Measurements from ENCODE around the gene CBFA2T3. TPM values are rescaled to one million over a fixed set of nuclear protein-coding genes. Genes with fewer than 3 reads are reported as not detected.

The CBFA2T3 gene
- total RNA-seq, 4 donors from 2014 or later, result 0.95 to 7.3 (median 3.3) TPM

DNA sequence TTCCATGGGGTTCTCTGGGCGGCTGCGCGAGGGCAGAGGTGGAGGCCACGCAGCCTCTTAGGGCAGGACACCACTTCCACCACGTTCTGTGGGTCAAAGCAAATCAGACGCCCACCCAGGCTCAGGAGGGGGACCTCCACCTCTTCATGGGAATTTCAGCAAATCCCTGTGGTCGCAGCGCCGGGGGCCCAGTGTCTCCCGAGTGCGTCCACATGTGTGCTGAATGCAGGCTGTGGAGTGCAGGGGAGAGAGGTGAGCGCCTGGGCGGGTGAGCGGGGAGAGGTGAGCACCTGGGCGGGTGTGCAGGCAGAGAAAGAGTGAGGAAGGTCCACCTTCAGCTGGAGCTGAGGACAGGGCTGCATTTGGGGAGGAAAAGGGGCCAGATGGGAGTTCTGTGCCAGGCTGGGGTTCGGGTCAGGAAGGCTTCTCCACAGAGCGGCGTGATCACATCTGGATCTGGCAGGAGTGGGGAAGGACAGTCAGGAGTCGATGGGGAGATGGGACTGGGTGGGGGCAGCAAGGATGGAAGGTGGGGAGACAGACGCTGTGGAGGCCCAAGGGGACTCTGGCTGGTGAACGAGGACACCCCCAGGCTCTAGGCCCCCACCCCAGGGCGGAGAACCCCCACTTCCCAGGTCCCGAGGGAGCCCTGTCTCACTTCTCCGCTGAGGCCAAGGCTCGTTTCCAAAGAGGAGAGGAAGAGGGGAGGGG lies 36.8 kb upstream of the CBFA2T3 start:
- no peak overlapping the region for H3K27ac ChIP-seq
- intact Hi-C loops (cut with DNase I; ENCODE audit: low total_unique reads) (no loop called here), in situ Hi-C loops (cut with MboI; ENCODE audit: low sequenced_read_pairs in 4 of 4) (no loop called here)
- H3K27me3 ChIP-seq, result peaks cover 13 to 24% (median 16%) of the 10 kb centered on the region in 3 donors
- ATAC-seq (no peak), DNase-seq (no peak)
- H3K4me3 ChIP-seq, result no peak overlapping the region
- no peaks in the 10 kb centered on the region for H3K36me3 ChIP-seq
- TF ChIP-seq POLR2A (IDR thresholded peaks at IDR 0.05), result no peak
- TF ChIP-seq, protein P1, sequence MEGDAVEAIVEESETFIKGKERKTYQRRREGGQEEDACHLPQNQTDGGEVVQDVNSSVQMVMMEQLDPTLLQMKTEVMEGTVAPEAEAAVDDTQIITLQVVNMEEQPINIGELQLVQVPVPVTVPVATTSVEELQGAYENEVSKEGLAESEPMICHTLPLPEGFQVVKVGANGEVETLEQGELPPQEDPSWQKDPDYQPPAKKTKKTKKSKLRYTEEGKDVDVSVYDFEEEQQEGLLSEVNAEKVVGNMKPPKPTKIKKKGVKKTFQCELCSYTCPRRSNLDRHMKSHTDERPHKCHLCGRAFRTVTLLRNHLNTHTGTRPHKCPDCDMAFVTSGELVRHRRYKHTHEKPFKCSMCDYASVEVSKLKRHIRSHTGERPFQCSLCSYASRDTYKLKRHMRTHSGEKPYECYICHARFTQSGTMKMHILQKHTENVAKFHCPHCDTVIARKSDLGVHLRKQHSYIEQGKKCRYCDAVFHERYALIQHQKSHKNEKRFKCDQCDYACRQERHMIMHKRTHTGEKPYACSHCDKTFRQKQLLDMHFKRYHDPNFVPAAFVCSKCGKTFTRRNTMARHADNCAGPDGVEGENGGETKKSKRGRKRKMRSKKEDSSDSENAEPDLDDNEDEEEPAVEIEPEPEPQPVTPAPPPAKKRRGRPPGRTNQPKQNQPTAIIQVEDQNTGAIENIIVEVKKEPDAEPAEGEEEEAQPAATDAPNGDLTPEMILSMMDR (IDR thresholded peaks at IDR 0.05 in 4 of 5, conservative IDR thresholded peaks at IDR 0.05 in 1 of 5), result no peak
- H3K9me3 ChIP-seq, result no peaks in the 10 kb centered on the region
- no peaks in the 10 kb centered on the region for H3K4me1 ChIP-seq

DNA sequence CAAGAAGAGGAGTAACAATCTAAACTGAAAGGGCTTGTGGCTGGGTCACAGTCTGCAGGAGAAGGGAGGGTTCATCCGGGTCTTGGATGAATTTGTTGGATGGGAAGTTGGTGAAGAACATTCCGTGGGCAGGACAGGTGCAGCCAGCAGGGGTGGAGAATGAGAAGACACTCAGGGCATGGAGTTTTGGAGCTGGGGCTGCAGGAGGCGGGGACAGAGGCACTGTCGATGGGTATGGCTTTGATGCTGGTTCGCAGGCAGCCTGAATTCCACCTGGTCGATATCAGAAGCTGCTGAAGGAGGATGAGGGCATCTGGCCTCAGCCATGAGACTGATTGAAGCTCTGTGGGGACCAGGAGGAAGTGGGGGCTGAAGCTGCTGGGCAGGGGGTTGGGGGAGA lies 36.1 kb upstream of the CBFA2T3 start:
- intact Hi-C loops (cut with DNase I; ENCODE audit: low total_unique reads) (no loop called here), in situ Hi-C loops (cut with MboI; ENCODE audit: low sequenced_read_pairs in 4 of 4) (no loop called here)
- Histone ChIP-seq H3K36me3 (no peaks in the 10 kb centered on the region), H3K4me1 (no peaks in the 10 kb centered on the region), H3K9me3 (no peaks in the 10 kb centered on the region), H3K4me3 (no peak overlapping the region), H3K27ac (no peak overlapping the region), H3K27me3 (peaks cover 10 to 21% (median 13%) of the 10 kb centered on the region in 3 donors)
- TF ChIP-seq POLR2A (IDR thresholded peaks at IDR 0.05), result no peak
- TF ChIP-seq, protein P1 (IDR thresholded peaks at IDR 0.05 in 4 of 5, conservative IDR thresholded peaks at IDR 0.05 in 1 of 5), result no peak
- ATAC-seq (no peak), DNase-seq (no peak)

DNA sequence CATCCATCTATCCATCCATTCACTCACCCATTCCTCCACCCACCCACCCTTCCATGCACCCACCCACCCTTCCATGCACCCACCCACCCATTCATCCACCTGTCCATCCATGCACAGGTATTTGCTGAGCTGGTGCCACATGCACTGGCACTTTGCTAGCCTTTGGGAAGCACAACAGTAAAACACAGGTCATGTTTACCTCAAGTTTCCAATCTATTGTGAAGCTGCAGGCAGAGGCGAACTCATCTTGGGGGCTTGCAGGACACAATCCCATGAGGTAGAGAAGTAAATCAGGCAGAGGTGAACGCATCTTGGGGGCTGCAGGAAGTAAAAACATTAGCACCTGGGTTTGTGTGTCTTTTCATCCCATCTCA lies 35.6 kb upstream of the CBFA2T3 start:
- Histone ChIP-seq H3K36me3 (no peaks in the 10 kb centered on the region), H3K27me3 (peaks cover 10 to 21% (median 13%) of the 10 kb centered on the region in 3 donors), H3K27ac (no peak overlapping the region), H3K9me3 (no peaks in the 10 kb centered on the region), H3K4me3 (no peak overlapping the region), H3K4me1 (no peaks in the 10 kb centered on the region)
- ATAC-seq (no peak), DNase-seq (no peak)
- no peak for TF ChIP-seq POLR2A (IDR thresholded peaks at IDR 0.05)
- TF ChIP-seq, protein P1 (IDR thresholded peaks at IDR 0.05 in 4 of 5, conservative IDR thresholded peaks at IDR 0.05 in 1 of 5), result no peak
- in situ Hi-C loops (cut with MboI; ENCODE audit: low sequenced_read_pairs in 4 of 4), result no loop called here
- intact Hi-C loops (cut with DNase I; ENCODE audit: low total_unique reads), result no loop called here

DNA sequence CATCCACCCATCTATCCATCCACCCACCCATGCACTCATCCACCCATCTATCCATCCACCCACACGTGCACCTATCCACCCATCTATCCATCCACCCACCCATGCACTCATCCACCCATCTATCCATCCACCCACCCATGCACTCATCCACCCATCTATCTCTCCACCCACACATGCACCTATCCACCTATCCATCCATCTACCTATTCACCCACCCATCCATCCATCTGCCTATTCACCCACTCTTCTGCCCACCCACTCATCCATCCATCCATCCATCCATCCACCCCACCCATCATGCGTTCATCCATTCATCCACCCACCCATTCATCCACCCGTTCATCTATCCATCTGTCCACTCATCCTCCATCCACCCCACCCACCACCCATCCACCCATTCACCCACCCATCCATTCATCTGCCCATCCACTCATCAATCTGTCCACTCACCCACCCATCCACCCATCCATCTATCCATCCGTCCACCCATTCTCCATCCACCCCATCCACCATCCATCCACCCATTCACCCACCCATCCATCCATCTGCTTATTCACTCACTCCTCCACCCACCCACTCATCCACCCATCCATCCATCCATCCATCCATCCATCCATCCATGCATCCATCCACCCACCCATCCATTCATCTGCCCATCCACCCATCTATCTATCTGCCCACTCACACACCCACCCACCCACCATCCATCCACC lies 35.1 kb upstream of the CBFA2T3 start:
- H3K27ac ChIP-seq, result no peak overlapping the region
- H3K4me1 ChIP-seq, result no peaks in the 10 kb centered on the region
- H3K27me3 ChIP-seq, result peaks cover 13 to 25% (median 16%) of the 10 kb centered on the region in 3 donors
- TF ChIP-seq, protein P1 (IDR thresholded peaks at IDR 0.05 in 4 of 5, conservative IDR thresholded peaks at IDR 0.05 in 1 of 5), result no peak
- H3K36me3 ChIP-seq, result no peaks in the 10 kb centered on the region
- intact Hi-C loops (cut with DNase I; ENCODE audit: low total_unique reads), result no loop called here
- DNase-seq (no peak), ATAC-seq (no peak)
- in situ Hi-C loops (cut with MboI; ENCODE audit: low sequenced_read_pairs in 4 of 4), result no loop called here
- no peaks in the 10 kb centered on the region for H3K9me3 ChIP-seq
- H3K4me3 ChIP-seq, result no peak overlapping the region
